B cell (primary cell): Measurements from ENCODE around the gene NUAK1. TPM values are rescaled to one million over a fixed set of nuclear protein-coding genes. Genes with fewer than 3 reads are reported as not detected.

ENCODE experiments used
- ATAC-seq: fragments of 200-7000 bp; cut with Tn5 transposase; one replicate; pipeline ENCODE4 v1.10.0; 2021; ENCODE audit warnings: low read depth, mild to moderate bottlenecking, moderate number of reproducible peaks, moderate library complexity
- CTCF ChIA-PET: fragments of 350-600 bp; sonication (Branson Sonifier 250); formaldehyde crosslinking; loops from one replicate; lab custom pipeline; 2021; ENCODE audit warnings: antibody characterized with exemption, inconsistent platforms; lab: Charles Lee
- POLR2A ChIA-PET: fragments of 350-600 bp; sonication (Branson Sonifier 250); formaldehyde crosslinking; loops from one replicate; lab custom pipeline; 2021; ENCODE audit warnings: antibody characterized with exemption; lab: Charles Lee
- DNase-seq: peaks from one replicate; pipeline ENCODE4 v3.0.0; 2013
- H2AFZ ChIP-seq: 2 replicates; pipeline ENCODE4 v1.6.1; 2012; ENCODE audit warnings: mild to moderate bottlenecking, low read depth, low read length; ENCODE audit not compliant: insufficient read depth, poor library complexity, severe bottlenecking
- H3K27ac ChIP-seq, 2 donors: 1 replicate in 1 of 2; 2 replicates in 1 of 2; pipeline ENCODE4 v1.5.1; 2012 to 2013; ENCODE audit warnings: low read length in 2 of 2, mild to moderate bottlenecking in 2 of 2, moderate library complexity in 1 of 2
- H3K27me3 ChIP-seq, 4 experiments: fragments of 200-600 bp in 1 of 4; sonication (generic) in 1 of 4; replicated peaks in 1 of 4; 1 replicate in 2 of 4; 2 replicates in 2 of 4; pipeline versions ENCODE4 v1.6.1 to v1.7.0; 2013 to 2016; ENCODE audit warnings: low read length in 3 of 4, mild to moderate bottlenecking in 2 of 4, mixed read lengths in 1 of 4, moderate library complexity in 1 of 4; ENCODE audit not compliant: insufficient read depth in 4 of 4, control insufficient read depth in 3 of 4; ENCODE audit errors: control extremely low read depth in 1 of 4
- H3K36me3 ChIP-seq, 2 experiments: replicated peaks in 1 of 2; 1 replicate in 1 of 2; 2 replicates in 1 of 2; pipeline versions ENCODE4 v1.6.1 to v1.7.1; 2013; ENCODE audit warnings: low read length in 1 of 2; ENCODE audit not compliant: insufficient read depth in 2 of 2, control insufficient read depth in 1 of 2; ENCODE audit errors: control extremely low read depth in 1 of 2, extremely low read depth in 1 of 2
- H3K4me1 ChIP-seq, 2 donors: fragments of 200-600 bp in 1 of 2; sonication (generic) in 1 of 2; 1 replicate in 1 of 2; 2 replicates in 1 of 2; pipeline versions ENCODE4 v1.5.1 to v1.6.1; 2013 to 2017; ENCODE audit warnings: low read length in 2 of 2; ENCODE audit not compliant: control insufficient read depth in 2 of 2, insufficient read depth in 2 of 2
- H3K4me2 ChIP-seq: replicated peaks from 2 replicates; pipeline ENCODE3; 2012; ENCODE audit warnings: mild to moderate bottlenecking, low read depth, low read length; ENCODE audit not compliant: poor library complexity, severe bottlenecking
- H3K4me3 ChIP-seq, 5 experiments: fragments of 200-600 bp in 1 of 5; sonication (generic) in 1 of 5; 1 replicate in 3 of 5; 2 replicates in 2 of 5; pipeline versions ENCODE4 v1.5.1 to v1.7.0; 2011 to 2016; ENCODE audit warnings: low read length in 4 of 5, mild to moderate bottlenecking in 4 of 5, low read depth in 2 of 5, control low read depth in 1 of 5, moderate library complexity in 1 of 5; ENCODE audit not compliant: insufficient read depth in 1 of 5; ENCODE audit errors: control extremely low read depth in 1 of 5, extremely low read depth in 1 of 5
- H3K79me2 ChIP-seq: fragments of 200-600 bp; sonication (generic); one replicate; pipeline ENCODE4 v1.6.0; 2016; ENCODE audit warnings: low read length; ENCODE audit not compliant: control insufficient read depth, insufficient read depth
- H3K9ac ChIP-seq: fragments of 200-600 bp; sonication (generic); 2 replicates; pipeline ENCODE4 v1.6.1; 2017; ENCODE audit warnings: mild to moderate bottlenecking, low read length, moderate library complexity
- H3K9me3 ChIP-seq, 3 donors: one replicate each; pipeline versions ENCODE4 v1.6.1 to v1.7.1; 2013; ENCODE audit warnings: low read length in 2 of 3; ENCODE audit not compliant: control insufficient read depth in 2 of 3, insufficient read depth in 1 of 3; ENCODE audit errors: control extremely low read depth in 1 of 3
- H4K20me1 ChIP-seq: 2 replicates; pipeline ENCODE4 v1.6.0; 2012; ENCODE audit warnings: mild to moderate bottlenecking, low read length; ENCODE audit not compliant: insufficient read depth, control insufficient read depth, poor library complexity, severe bottlenecking
- H3K27ac Mint-ChIP-seq: one replicate; pipeline ENCODE4 v1.8.0; 2021; ENCODE audit warnings: mixed read lengths
- H3K27me3 Mint-ChIP-seq: one replicate; pipeline ENCODE4 v1.8.0; 2021; ENCODE audit warnings: mixed read lengths
- H3K4me1 Mint-ChIP-seq: one replicate; pipeline ENCODE4 v1.8.0; 2021; ENCODE audit warnings: mixed read lengths
- H3K4me3 Mint-ChIP-seq: one replicate; pipeline ENCODE4 v1.8.0; 2021; ENCODE audit warnings: mixed read lengths
- H3K9me3 Mint-ChIP-seq: one replicate; pipeline ENCODE4 v1.8.0; 2022; ENCODE audit warnings: mixed read lengths; ENCODE audit not compliant: insufficient read depth
- EZH2 ChIP-seq: IDR thresholded peaks from 2 replicates; pipeline ENCODE4 v1.6.1; 2012; ENCODE audit warnings: borderline replicate concordance, low read depth, mild to moderate bottlenecking, moderate library complexity, low read length; ENCODE audit not compliant: insufficient read depth, poor library complexity, severe bottlenecking
- WGBS: methylation state at CpG from one replicate; pipeline ENCODE4 v1.1.5; 2013; ENCODE audit warnings: missing lambda C conversion rate; ENCODE audit not compliant: insufficient coverage; 5-methylcytosine and 5-hydroxymethylcytosine counted together
- intact Hi-C: fragments of 100-400 bp; cut with micrococcal nuclease; formaldehyde crosslinking; loops from one replicate; pipeline ENCODE4 v1.10.0; 2022
- polyA plus RNA-seq: library from polyadenylated mRNA; depleted of rRNA; stranded (reverse); fragments of >200 nt; gene quantifications from 2 replicates; pipeline ENCODE4 v1.2.3, GENCODE V29; 2012
- total RNA-seq, 2 donors: library from RNA; stranded (reverse); fragments of 120-200 nt in 1 of 2; gene quantifications; 1 replicate in 1 of 2; 2 replicates in 1 of 2; pipeline versions ENCODE4 v1.2.3 to v1.2.4, GENCODE V29; 2013 to 2022
- TF ChIP-seq, protein P1 (sequence below): fragments of 200-600 bp; IDR thresholded peaks from one replicate; pipeline ENCODE4 v1.8.0; 2022; ENCODE audit warnings: antibody characterized with exemption, mild to moderate bottlenecking

The NUAK1 gene
- total and polyA plus RNA-seq, 2 donors (not counting 1 experiment from before 2014, with no cell fraction given), result not detected

DNA sequence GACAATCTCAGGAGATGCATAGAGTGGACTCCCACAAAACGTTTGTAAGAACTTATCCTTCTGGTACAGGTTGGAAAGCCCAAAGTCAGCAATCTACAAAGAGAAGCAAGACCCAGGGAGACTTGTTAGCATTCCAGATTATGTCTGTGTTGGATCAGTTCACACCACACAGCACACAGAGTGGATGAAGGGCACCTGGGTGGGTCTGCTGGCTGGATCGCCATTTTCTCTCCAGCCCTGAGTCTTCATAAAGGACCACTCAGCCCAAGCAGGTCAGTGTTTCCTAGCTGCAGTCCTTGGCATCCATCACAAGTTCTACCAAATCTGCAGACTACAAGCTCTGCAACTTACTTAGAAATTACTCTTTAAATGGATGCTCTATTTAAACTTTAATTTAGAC lies 66.0 kb downstream of the NUAK1 start:
- ChIA-PET CTCF (no interaction called here), POLR2A (no interaction called here)
- no peak overlapping the region for H2AFZ ChIP-seq
- H3K27me3 ChIP-seq, result peaks cover 0 to 3% (median 0%) of the 10 kb centered on the region in 4 experiments
- DNase-seq (no peak), ATAC-seq (no peak)
- no peaks in the 10 kb centered on the region for H4K20me1 ChIP-seq
- H3K27ac ChIP-seq, result no peak overlapping the region
- H3K4me3 ChIP-seq, result no peak overlapping the region
- no peak overlapping the region for H3K4me2 ChIP-seq
- peaks cover 0 to under 1% (median 0%) of the 10 kb centered on the region in 3 donors for H3K9me3 ChIP-seq
- WGBS, result no CpG with 5 or more reads among the region's 2 CpGs
- H3K4me1 ChIP-seq, result no peaks in the 10 kb centered on the region
- H3K79me2 ChIP-seq, result no peaks in the 10 kb centered on the region
- Mint-ChIP-seq H3K4me3 (no peak overlapping the region), H3K4me1 (no peaks in the 10 kb centered on the region), H3K9me3 (no peaks in the 10 kb centered on the region), H3K27me3 (peaks cover 4% of the 10 kb centered on the region), H3K27ac (no peak overlapping the region)
- H3K36me3 ChIP-seq, result no peaks in the 10 kb centered on the region
- H3K9ac ChIP-seq, result no peak overlapping the region
- TF ChIP-seq, protein P1, sequence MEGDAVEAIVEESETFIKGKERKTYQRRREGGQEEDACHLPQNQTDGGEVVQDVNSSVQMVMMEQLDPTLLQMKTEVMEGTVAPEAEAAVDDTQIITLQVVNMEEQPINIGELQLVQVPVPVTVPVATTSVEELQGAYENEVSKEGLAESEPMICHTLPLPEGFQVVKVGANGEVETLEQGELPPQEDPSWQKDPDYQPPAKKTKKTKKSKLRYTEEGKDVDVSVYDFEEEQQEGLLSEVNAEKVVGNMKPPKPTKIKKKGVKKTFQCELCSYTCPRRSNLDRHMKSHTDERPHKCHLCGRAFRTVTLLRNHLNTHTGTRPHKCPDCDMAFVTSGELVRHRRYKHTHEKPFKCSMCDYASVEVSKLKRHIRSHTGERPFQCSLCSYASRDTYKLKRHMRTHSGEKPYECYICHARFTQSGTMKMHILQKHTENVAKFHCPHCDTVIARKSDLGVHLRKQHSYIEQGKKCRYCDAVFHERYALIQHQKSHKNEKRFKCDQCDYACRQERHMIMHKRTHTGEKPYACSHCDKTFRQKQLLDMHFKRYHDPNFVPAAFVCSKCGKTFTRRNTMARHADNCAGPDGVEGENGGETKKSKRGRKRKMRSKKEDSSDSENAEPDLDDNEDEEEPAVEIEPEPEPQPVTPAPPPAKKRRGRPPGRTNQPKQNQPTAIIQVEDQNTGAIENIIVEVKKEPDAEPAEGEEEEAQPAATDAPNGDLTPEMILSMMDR, result no peak
- no peak for TF ChIP-seq EZH2
- intact Hi-C loops, result no loop called here

DNA sequence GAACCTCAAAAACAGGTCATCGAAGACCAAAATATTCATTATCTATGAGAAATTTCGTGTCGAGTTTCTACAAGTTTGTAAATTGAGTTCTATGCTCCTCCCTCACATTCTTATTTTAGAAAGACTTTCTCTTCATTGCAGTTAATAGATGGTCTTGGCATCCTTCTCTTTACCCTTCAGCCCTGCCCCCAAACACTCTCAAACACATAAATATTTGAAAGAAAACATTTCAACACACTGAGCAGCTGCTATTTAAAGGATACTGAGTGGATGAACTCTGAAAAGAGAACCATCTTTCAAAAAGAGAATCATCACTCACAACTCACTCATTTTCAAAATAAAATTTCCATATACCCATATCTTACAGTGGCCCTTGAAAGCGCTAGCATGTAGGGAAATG lies 67.1 kb downstream of the NUAK1 start:
- H3K27me3 Mint-ChIP-seq, result peaks cover 4% of the 10 kb centered on the region
- H3K4me3 ChIP-seq, result no peak overlapping the region
- no peaks in the 10 kb centered on the region for H3K36me3 ChIP-seq
- ChIA-PET POLR2A (no interaction called here), CTCF (no interaction called here)
- H2AFZ ChIP-seq, result no peak overlapping the region
- H3K9ac ChIP-seq, result no peak overlapping the region
- H3K4me1 Mint-ChIP-seq, result no peaks in the 10 kb centered on the region
- no peak overlapping the region for H3K4me2 ChIP-seq
- H3K4me1 ChIP-seq, result no peaks in the 10 kb centered on the region
- H4K20me1 ChIP-seq, result no peaks in the 10 kb centered on the region
- DNase-seq, result no peak
- intact Hi-C loops, result no loop called here
- TF ChIP-seq EZH2, result no peak
- TF ChIP-seq, protein P1, result no peak
- H3K79me2 ChIP-seq, result no peaks in the 10 kb centered on the region
- no peaks in the 10 kb centered on the region for H3K9me3 Mint-ChIP-seq
- H3K9me3 ChIP-seq, result peaks cover 0 to 11% (median 0%) of the 10 kb centered on the region in 3 donors
- no peak overlapping the region for H3K4me3 Mint-ChIP-seq
- no peak for ATAC-seq
- H3K27ac ChIP-seq, result no peak overlapping the region
- no CpG with 5 or more reads among the region's 4 CpGs for WGBS
- H3K27ac Mint-ChIP-seq, result no peak overlapping the region
- H3K27me3 ChIP-seq, result peaks cover 0 to 3% (median 0%) of the 10 kb centered on the region in 4 experiments
